Neuronal stem cell (in vitro differentiated cells): ENCODE measurements around the gene ERCC2.
A peak's percentile ranks its signal among the peaks of the same experiment; 100 is the strongest.
"Not testable (repeated sequence)": the region's sequence is repeated elsewhere in the genome, so short reads cannot be mapped to it uniquely, and the experiment has no call there.

ENCODE experiments used
- DNase-seq: peaks from one replicate; pipeline ENCODE4 v3.0.0-alpha.2; 2013; ENCODE audit warnings: low spot score
- H2AFZ ChIP-seq: one replicate; pipeline ENCODE4 v1.6.1; 2013; ENCODE audit warnings: mild to moderate bottlenecking, low read length, inconsistent platforms
- H2AK5ac ChIP-seq: 2 replicates; pipeline ENCODE4 v1.6.1; 2013; ENCODE audit warnings: low read depth, mild to moderate bottlenecking, inconsistent platforms, low read length, moderate library complexity, mixed read lengths
- H2BK120ac ChIP-seq: 2 replicates; pipeline ENCODE4 v1.6.1; 2013; ENCODE audit warnings: low read depth, mild to moderate bottlenecking, inconsistent platforms, low read length, moderate library complexity, mixed read lengths
- H2BK12ac ChIP-seq: one replicate; pipeline ENCODE4 v1.6.1; 2013; ENCODE audit warnings: low read length, inconsistent platforms
- H2BK15ac ChIP-seq: 2 replicates; pipeline ENCODE4 v1.6.1; 2013; ENCODE audit warnings: mild to moderate bottlenecking, low read length, inconsistent platforms, mixed read lengths
- H2BK5ac ChIP-seq: one replicate; pipeline ENCODE4 v1.6.1; 2013; ENCODE audit warnings: inconsistent platforms, mild to moderate bottlenecking, low read length, moderate library complexity
- H3K14ac ChIP-seq: one replicate; pipeline ENCODE4 v1.6.1; 2013; ENCODE audit warnings: low read length, inconsistent platforms
- H3K18ac ChIP-seq: 2 replicates; pipeline ENCODE4 v1.6.1; 2013; ENCODE audit warnings: low read length, inconsistent platforms
- H3K23ac ChIP-seq: 2 replicates; pipeline ENCODE4 v1.6.1; 2013; ENCODE audit warnings: low read depth, mild to moderate bottlenecking, mixed read lengths, low read length, inconsistent platforms; ENCODE audit not compliant: poor library complexity
- H3K27ac ChIP-seq: replicated peaks from 3 replicates; pipeline ENCODE4 v1.5.1; 2013; ENCODE audit warnings: low read length, inconsistent platforms
- H3K27me3 ChIP-seq, 3 experiments: 2 replicates each; pipeline ENCODE4 v1.6.1; 2013; ENCODE audit warnings: low read length in 3 of 3, mild to moderate bottlenecking in 2 of 3, inconsistent platforms in 1 of 3, low read depth in 1 of 3, mixed read lengths in 1 of 3, moderate library complexity in 1 of 3; ENCODE audit not compliant: control insufficient read depth in 3 of 3, insufficient read depth in 3 of 3
- H3K36me3 ChIP-seq, 2 donors: replicated peaks in 1 of 2; 2 replicates each; pipeline ENCODE4 v1.6.1; 2013; ENCODE audit warnings: low read length in 2 of 2; ENCODE audit not compliant: control insufficient read depth in 2 of 2, insufficient read depth in 2 of 2
- H3K4ac ChIP-seq: 2 replicates; pipeline ENCODE4 v1.6.1; 2013; ENCODE audit warnings: inconsistent platforms, mild to moderate bottlenecking, low read length, moderate library complexity
- H3K4me1 ChIP-seq, 2 donors: 1 replicate in 1 of 2; 2 replicates in 1 of 2; pipeline ENCODE4 v1.6.1; 2013; ENCODE audit warnings: low read length in 2 of 2, low read depth in 1 of 2; ENCODE audit not compliant: control insufficient read depth in 2 of 2, insufficient read depth in 1 of 2
- H3K4me2 ChIP-seq: one replicate; pipeline ENCODE4 v1.6.1; 2013; ENCODE audit warnings: mild to moderate bottlenecking, low read length, inconsistent platforms; ENCODE audit not compliant: insufficient read depth, poor library complexity, severe bottlenecking
- H3K4me3 ChIP-seq, 2 donors: 2 replicates each; pipeline ENCODE4 v1.5.1; 2013; ENCODE audit warnings: low read length in 2 of 2, mild to moderate bottlenecking in 2 of 2, inconsistent platforms in 1 of 2, moderate library complexity in 1 of 2
- H3K79me1 ChIP-seq: one replicate; pipeline ENCODE4 v1.6.1; 2013; ENCODE audit warnings: low read depth, mild to moderate bottlenecking, inconsistent platforms, low read length, moderate library complexity
- H3K9ac ChIP-seq: one replicate; pipeline ENCODE4 v1.6.1; 2013; ENCODE audit warnings: mild to moderate bottlenecking, low read depth, low read length, inconsistent platforms; ENCODE audit not compliant: poor library complexity
- H3K9me3 ChIP-seq, 2 donors: replicated peaks in 1 of 2; 2 replicates each; pipeline versions ENCODE3 to v1.6.1; 2013; ENCODE audit warnings: low read length in 2 of 2, mild to moderate bottlenecking in 2 of 2, inconsistent platforms in 1 of 2, low read depth in 1 of 2, mixed read lengths in 1 of 2, moderate library complexity in 1 of 2; ENCODE audit not compliant: control insufficient read depth in 2 of 2, insufficient read depth in 1 of 2
- H4K8ac ChIP-seq: one replicate; pipeline ENCODE4 v1.6.1; 2013; ENCODE audit warnings: low read depth, mild to moderate bottlenecking, inconsistent platforms, low read length, moderate library complexity
- H4K91ac ChIP-seq: one replicate; pipeline ENCODE4 v1.6.1; 2013; ENCODE audit warnings: low read length, low read depth, mild to moderate bottlenecking, inconsistent platforms; ENCODE audit not compliant: poor library complexity
- WGBS, 2 donors: extraction: QIAGEN DNeasy Blood & Tissue Kit; methylation state at CpG; one replicate each; pipeline ENCODE4 v1.1.7; 2013; ENCODE audit warnings: missing lambda C conversion rate in 2 of 2, mixed read lengths in 1 of 2; ENCODE audit not compliant: insufficient read length in 2 of 2, insufficient replicate concordance in 1 of 2; ENCODE audit errors: extremely low coverage in 2 of 2; 5-methylcytosine and 5-hydroxymethylcytosine counted together

ERCC2 gene

GRCh38 chr19:45320997-45321775 is 49.2 kb downstream of the ERCC2 start:
- H3K14ac ChIP-seq: no peak overlapping the region
- H2BK15ac ChIP-seq: no peak overlapping the region
- H3K4ac ChIP-seq: no peak overlapping the region
- H2AK5ac ChIP-seq: no peak overlapping the region
- H2BK12ac ChIP-seq: no peak overlapping the region
- H2AFZ ChIP-seq: no peak overlapping the region
- no peak overlapping the region for H2BK5ac ChIP-seq
- H4K91ac ChIP-seq: no peak overlapping the region
- H4K8ac ChIP-seq: no peak overlapping the region
- no peak overlapping the region for H3K4me2 ChIP-seq
- H3K27ac ChIP-seq: no peak overlapping the region
- H3K9me3 ChIP-seq: no peaks in the 10 kb centered on the region
- peaks cover 0 to 31% (median 21%) of the 10 kb centered on the region in 3 experiments for H3K27me3 ChIP-seq
- no peak for DNase-seq
- H2BK120ac ChIP-seq: peak overlapping the region; percentile 9
- no peak overlapping the region for H3K9ac ChIP-seq
- no peak overlapping the region for H3K23ac ChIP-seq
- no peaks in the 10 kb centered on the region for H3K79me1 ChIP-seq
- no peak overlapping the region for H3K4me3 ChIP-seq
- H3K36me3 ChIP-seq: no peaks in the 10 kb centered on the region
- H3K18ac ChIP-seq: no peak overlapping the region
- WGBS, 2 donors: no CpG with 5 or more reads among the region's 12 CpGs
- peaks cover 13 to 14% of the 10 kb centered on the region in 2 donors for H3K4me1 ChIP-seq

GRCh38 chr19:45315304-45315703 is 55.1 kb downstream of the ERCC2 start:
- H2BK120ac ChIP-seq: no peak overlapping the region
- H3K4me1 ChIP-seq: no peaks in the 10 kb centered on the region
- H4K91ac ChIP-seq: no peak overlapping the region
- H2BK15ac ChIP-seq: peak overlapping the region; percentile 67
- no CpG with 5 or more reads among the region's 21 CpGs for WGBS, 2 donors
- peak overlapping the region; percentile 76 for H3K18ac ChIP-seq
- peak overlapping the region; percentile 20 for H3K23ac ChIP-seq
- no peak overlapping the region for H2AFZ ChIP-seq
- peak overlapping the region; percentile 38 for H3K14ac ChIP-seq
- no peak overlapping the region for H3K27ac ChIP-seq
- H3K4me3 ChIP-seq: no peak overlapping the region
- H3K27me3 ChIP-seq: peaks cover 0 to 19% (median 10%) of the 10 kb centered on the region in 3 experiments
- no peak overlapping the region for H3K9ac ChIP-seq
- peak overlapping the region; percentile 66 for H2BK5ac ChIP-seq
- peak overlapping the region; percentile 43 for H4K8ac ChIP-seq
- H2BK12ac ChIP-seq: peak overlapping the region; percentile 41
- no peaks in the 10 kb centered on the region for H3K9me3 ChIP-seq
- no peak overlapping the region for H3K4ac ChIP-seq
- H2AK5ac ChIP-seq: peak overlapping the region; percentile 97
- no peak overlapping the region for H3K4me2 ChIP-seq
- DNase-seq: no peak
- no peaks in the 10 kb centered on the region for H3K79me1 ChIP-seq
- H3K36me3 ChIP-seq: no peaks in the 10 kb centered on the region

- DNase-seq: no peak
- Histone ChIP-seq H3K4me2 (no peak overlapping the region), H3K23ac (no peak overlapping the region), H2BK5ac (peak overlapping the region; percentile 66), H2AFZ (no peak overlapping the region), H3K27ac (no peak overlapping the region), H2BK15ac (no peak overlapping the region), H3K27me3 (peaks cover 0 to 19% (median 10%) of the 10 kb centered on the region in 3 experiments), H3K36me3 (no peaks in the 10 kb centered on the region), H2BK12ac (no peak overlapping the region), H3K4me3 (no peak overlapping the region), H3K14ac (no peak overlapping the region), H3K9me3 (no peaks in the 10 kb centered on the region), H3K79me1 (no peaks in the 10 kb centered on the region), H3K4ac (no peak overlapping the region), H2AK5ac (no peak overlapping the region), H3K9ac (no peak overlapping the region), H3K18ac (no peak overlapping the region), H2BK120ac (no peak overlapping the region), H3K4me1 (no peaks in the 10 kb centered on the region), H4K91ac (no peak overlapping the region), H4K8ac (no peak overlapping the region)
- WGBS, 2 donors: no CpG with 5 or more reads among the region's 8 CpGs
These were observed 55.6 kb downstream of the ERCC2 start for GRCh38 chr19:45314708-45315245.

GRCh38 chr19:45312285-45312684 is 58.1 kb downstream of the ERCC2 start:
- DNase-seq, H3K27ac ChIP-seq, H3K36me3 ChIP-seq, H3K4me2 ChIP-seq, H3K9me3 ChIP-seq, H2AK5ac ChIP-seq, H3K9ac ChIP-seq, H3K4ac ChIP-seq, H3K14ac ChIP-seq, H3K4me3 ChIP-seq, H4K8ac ChIP-seq, H2BK15ac ChIP-seq, H2BK12ac ChIP-seq, H3K4me1 ChIP-seq, H3K23ac ChIP-seq, H2BK5ac ChIP-seq, H4K91ac ChIP-seq, H3K18ac ChIP-seq, H3K79me1 ChIP-seq, H2BK120ac ChIP-seq: not testable (repeated sequence)
- peaks cover 0 to 19% (median 7%) of the 10 kb centered on the region in 3 experiments for H3K27me3 ChIP-seq
- WGBS, 2 donors: no CpG with 5 or more reads among the region's 14 CpGs
- peak overlapping the region; percentile 71 for H2AFZ ChIP-seq
